GM23338 (cell line): ENCODE data around the gene SZT2. TPM values are rescaled to one million over a fixed set of nuclear protein-coding genes. Genes with fewer than 3 reads are reported as not detected.

Experiments
- ATAC-seq: fragments of 200-7000 bp; cut with Tn5 transposase; 3 replicates; pipeline ENCODE4 v1.9.1; 2020
- DNase-seq: peaks from one replicate; pipeline ENCODE4 v3.0.0-alpha.2; 2015; ENCODE audit warnings: low spot score
- H2AFZ ChIP-seq: fragments of 200-600 bp; sonication (generic); 2 replicates; pipeline ENCODE4 v1.8.0; 2016; ENCODE audit warnings: antibody characterized with exemption, mild to moderate bottlenecking, moderate library complexity
- H3F3A ChIP-seq: fragments of 200-600 bp; sonication (generic); replicated peaks from 2 replicates; pipeline ENCODE4 v1.8.0; 2017; ENCODE audit warnings: antibody characterized with exemption, mixed run types, low read depth
- H3K27ac ChIP-seq: fragments of 200-600 bp; sonication (generic); 2 replicates; pipeline ENCODE4 v1.6.1; 2016; ENCODE audit warnings: low read depth
- H3K27me3 ChIP-seq: fragments of 200-600 bp; sonication (generic); 2 replicates; pipeline ENCODE4 v1.8.0; 2016; ENCODE audit warnings: mild to moderate bottlenecking, mixed run types, moderate library complexity; ENCODE audit not compliant: insufficient read depth
- H3K36me3 ChIP-seq: fragments of 200-600 bp; sonication (generic); 2 replicates; pipeline ENCODE4 v1.8.0; 2016; ENCODE audit warnings: mild to moderate bottlenecking; ENCODE audit not compliant: insufficient read depth
- H3K4me1 ChIP-seq: fragments of 200-600 bp; sonication (generic); 2 replicates; pipeline ENCODE4 v1.8.0; 2016; ENCODE audit warnings: mild to moderate bottlenecking, moderate library complexity; ENCODE audit not compliant: insufficient read depth
- H3K4me2 ChIP-seq: fragments of 200-600 bp; sonication (generic); 2 replicates; pipeline ENCODE4 v1.7.1; 2017; ENCODE audit warnings: mixed run types
- H3K4me3 ChIP-seq: fragments of 200-600 bp; sonication (generic); 2 replicates; pipeline ENCODE4 v1.6.1; 2016; ENCODE audit warnings: mixed run types
- H3K79me2 ChIP-seq: fragments of 200-600 bp; sonication (generic); replicated peaks from 2 replicates; pipeline ENCODE4 v1.8.0; 2017; ENCODE audit warnings: mild to moderate bottlenecking; ENCODE audit not compliant: insufficient read depth
- H3K9me2 ChIP-seq: fragments of 200-600 bp; sonication (generic); 2 replicates; pipeline ENCODE4 v1.8.0; 2017; ENCODE audit not compliant: insufficient read depth
- H4K20me1 ChIP-seq: fragments of 200-600 bp; sonication (generic); replicated peaks from 2 replicates; pipeline ENCODE4 v1.8.0; 2017; ENCODE audit warnings: mild to moderate bottlenecking; ENCODE audit not compliant: insufficient read depth
- H3K27ac Mint-ChIP-seq: 2 replicates; pipeline ENCODE4 v1.8.0; 2020; ENCODE audit warnings: inconsistent platforms, mild to moderate bottlenecking, moderate library complexity, mixed read lengths
- H3K27me3 Mint-ChIP-seq: 3 replicates; pipeline ENCODE4 v1.8.0; 2022; ENCODE audit warnings: low read depth, mild to moderate bottlenecking, moderate library complexity, mixed read lengths, inconsistent platforms; ENCODE audit not compliant: insufficient read depth, poor library complexity
- H3K36me3 Mint-ChIP-seq: 3 replicates; pipeline ENCODE4 v1.8.0; 2021; ENCODE audit warnings: low read depth, mild to moderate bottlenecking, inconsistent platforms, moderate library complexity, mixed read lengths
- H3K4me1 Mint-ChIP-seq: 3 replicates; pipeline ENCODE4 v1.8.0; 2020; ENCODE audit warnings: mild to moderate bottlenecking, inconsistent platforms, mixed read lengths
- H3K4me3 Mint-ChIP-seq: 3 replicates; pipeline ENCODE4 v1.8.0; 2021; ENCODE audit warnings: moderate library complexity, mild to moderate bottlenecking, inconsistent platforms, mixed read lengths
- H3K9me3 Mint-ChIP-seq: 3 replicates; pipeline ENCODE4 v1.8.0; 2020; ENCODE audit warnings: moderate library complexity, mild to moderate bottlenecking, inconsistent platforms, mixed read lengths
- CREB1 ChIP-seq: fragments of 250-450 bp; sonication (Bioruptor Pico); IDR thresholded peaks from 2 replicates; pipeline ENCODE4 v1.5.0; 2020; ENCODE audit warnings: low read depth, mild to moderate bottlenecking, moderate library complexity
- EZH2 ChIP-seq: fragments of 200-600 bp; sonication (generic); IDR thresholded peaks from one replicate; pipeline ENCODE4 v1.8.0; 2017; ENCODE audit warnings: antibody characterized with exemption, mild to moderate bottlenecking, low read depth; ENCODE audit not compliant: unreplicated experiment
- JUNB ChIP-seq: IDR thresholded peaks from one replicate; pipeline ENCODE4 v1.6.1; 2016; ENCODE audit warnings: antibody characterized with exemption; ENCODE audit not compliant: unreplicated experiment
- POLR2AphosphoS5 ChIP-seq: IDR thresholded peaks from 2 replicates; pipeline ENCODE4 v1.6.1; 2016; ENCODE audit warnings: antibody characterized with exemption, low read depth
- ZNF114 ChIP-seq: fragments of 250-450 bp; sonication (Bioruptor Pico); IDR thresholded peaks from 2 replicates; pipeline ENCODE4 v1.5.0; 2020; ENCODE audit warnings: mild to moderate bottlenecking, moderate library complexity
- ZNF331 ChIP-seq: fragments of 250-450 bp; sonication (Bioruptor Pico); IDR thresholded peaks from 2 replicates; pipeline ENCODE4 v1.5.0; 2020; ENCODE audit warnings: low read depth, mild to moderate bottlenecking, moderate library complexity
- polyA plus RNA-seq: library from polyadenylated mRNA; unstranded; fragments of >200 nt; fragmentation: Nextera tagmentation; extraction: Ambion mirVana; gene quantifications from 2 replicates; pipeline ENCODE4 v1.2.1, GENCODE V29; 2016
- total RNA-seq: library from RNA; depleted of rRNA; stranded (reverse); fragments of >200 nt; shearing (Covaris generic); gene quantifications from 2 replicates; pipeline ENCODE4 v1.2.3, GENCODE V29; 2014
- TF ChIP-seq, protein P1 (sequence below): fragments of 250-450 bp; sonication (Bioruptor Pico); IDR thresholded peaks from 2 replicates; pipeline ENCODE4 v1.5.0; 2020; ENCODE audit warnings: mild to moderate bottlenecking, moderate library complexity
- TF ChIP-seq, protein P2 (sequence below), 2 experiments: fragments of 200-600 bp in 1 of 2; sonication (generic) in 1 of 2; conservative IDR thresholded peaks; 2 replicates each; pipeline versions ENCODE4 v1.5.1 to v1.6.1; 2016 to 2017; ENCODE audit warnings: antibody characterized with exemption in 2 of 2, low read depth in 2 of 2, mild to moderate bottlenecking in 2 of 2, moderate library complexity in 1 of 2
- TF ChIP-seq, protein P3 (sequence below): IDR thresholded peaks from 2 replicates; pipeline ENCODE4 v1.6.1; 2016; ENCODE audit warnings: antibody characterized with exemption
- TF ChIP-seq, protein P4 (sequence below): IDR thresholded peaks from one replicate; pipeline ENCODE4 v1.6.1; 2018; ENCODE audit warnings: antibody characterized with exemption; ENCODE audit not compliant: unreplicated experiment

The SZT2 gene
- total and polyA plus RNA-seq, 2 experiments from 2014 or later = 4.1 to 16.1 TPM

DNA sequence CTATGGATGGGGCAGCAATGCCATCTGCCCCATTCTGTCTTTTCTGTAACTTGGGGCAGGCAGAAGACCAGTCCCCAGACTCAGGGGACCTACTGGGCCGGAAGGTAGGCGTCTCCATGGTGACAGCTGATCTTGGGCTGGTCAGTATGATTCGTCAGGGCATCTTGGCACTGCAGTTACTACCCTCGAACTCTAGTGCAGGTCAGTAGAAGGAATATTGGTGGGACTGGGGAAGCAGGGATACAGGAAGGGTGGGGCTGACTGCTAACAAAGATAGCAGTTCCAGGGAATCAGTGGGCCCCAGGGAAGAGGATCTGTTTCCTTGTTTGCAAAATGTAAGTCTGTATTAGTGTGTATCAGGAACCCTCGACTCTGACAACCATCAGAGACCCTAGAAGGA, 26.2 kb downstream of the SZT2 start (continued):
- TF ChIP-seq, protein P1, sequence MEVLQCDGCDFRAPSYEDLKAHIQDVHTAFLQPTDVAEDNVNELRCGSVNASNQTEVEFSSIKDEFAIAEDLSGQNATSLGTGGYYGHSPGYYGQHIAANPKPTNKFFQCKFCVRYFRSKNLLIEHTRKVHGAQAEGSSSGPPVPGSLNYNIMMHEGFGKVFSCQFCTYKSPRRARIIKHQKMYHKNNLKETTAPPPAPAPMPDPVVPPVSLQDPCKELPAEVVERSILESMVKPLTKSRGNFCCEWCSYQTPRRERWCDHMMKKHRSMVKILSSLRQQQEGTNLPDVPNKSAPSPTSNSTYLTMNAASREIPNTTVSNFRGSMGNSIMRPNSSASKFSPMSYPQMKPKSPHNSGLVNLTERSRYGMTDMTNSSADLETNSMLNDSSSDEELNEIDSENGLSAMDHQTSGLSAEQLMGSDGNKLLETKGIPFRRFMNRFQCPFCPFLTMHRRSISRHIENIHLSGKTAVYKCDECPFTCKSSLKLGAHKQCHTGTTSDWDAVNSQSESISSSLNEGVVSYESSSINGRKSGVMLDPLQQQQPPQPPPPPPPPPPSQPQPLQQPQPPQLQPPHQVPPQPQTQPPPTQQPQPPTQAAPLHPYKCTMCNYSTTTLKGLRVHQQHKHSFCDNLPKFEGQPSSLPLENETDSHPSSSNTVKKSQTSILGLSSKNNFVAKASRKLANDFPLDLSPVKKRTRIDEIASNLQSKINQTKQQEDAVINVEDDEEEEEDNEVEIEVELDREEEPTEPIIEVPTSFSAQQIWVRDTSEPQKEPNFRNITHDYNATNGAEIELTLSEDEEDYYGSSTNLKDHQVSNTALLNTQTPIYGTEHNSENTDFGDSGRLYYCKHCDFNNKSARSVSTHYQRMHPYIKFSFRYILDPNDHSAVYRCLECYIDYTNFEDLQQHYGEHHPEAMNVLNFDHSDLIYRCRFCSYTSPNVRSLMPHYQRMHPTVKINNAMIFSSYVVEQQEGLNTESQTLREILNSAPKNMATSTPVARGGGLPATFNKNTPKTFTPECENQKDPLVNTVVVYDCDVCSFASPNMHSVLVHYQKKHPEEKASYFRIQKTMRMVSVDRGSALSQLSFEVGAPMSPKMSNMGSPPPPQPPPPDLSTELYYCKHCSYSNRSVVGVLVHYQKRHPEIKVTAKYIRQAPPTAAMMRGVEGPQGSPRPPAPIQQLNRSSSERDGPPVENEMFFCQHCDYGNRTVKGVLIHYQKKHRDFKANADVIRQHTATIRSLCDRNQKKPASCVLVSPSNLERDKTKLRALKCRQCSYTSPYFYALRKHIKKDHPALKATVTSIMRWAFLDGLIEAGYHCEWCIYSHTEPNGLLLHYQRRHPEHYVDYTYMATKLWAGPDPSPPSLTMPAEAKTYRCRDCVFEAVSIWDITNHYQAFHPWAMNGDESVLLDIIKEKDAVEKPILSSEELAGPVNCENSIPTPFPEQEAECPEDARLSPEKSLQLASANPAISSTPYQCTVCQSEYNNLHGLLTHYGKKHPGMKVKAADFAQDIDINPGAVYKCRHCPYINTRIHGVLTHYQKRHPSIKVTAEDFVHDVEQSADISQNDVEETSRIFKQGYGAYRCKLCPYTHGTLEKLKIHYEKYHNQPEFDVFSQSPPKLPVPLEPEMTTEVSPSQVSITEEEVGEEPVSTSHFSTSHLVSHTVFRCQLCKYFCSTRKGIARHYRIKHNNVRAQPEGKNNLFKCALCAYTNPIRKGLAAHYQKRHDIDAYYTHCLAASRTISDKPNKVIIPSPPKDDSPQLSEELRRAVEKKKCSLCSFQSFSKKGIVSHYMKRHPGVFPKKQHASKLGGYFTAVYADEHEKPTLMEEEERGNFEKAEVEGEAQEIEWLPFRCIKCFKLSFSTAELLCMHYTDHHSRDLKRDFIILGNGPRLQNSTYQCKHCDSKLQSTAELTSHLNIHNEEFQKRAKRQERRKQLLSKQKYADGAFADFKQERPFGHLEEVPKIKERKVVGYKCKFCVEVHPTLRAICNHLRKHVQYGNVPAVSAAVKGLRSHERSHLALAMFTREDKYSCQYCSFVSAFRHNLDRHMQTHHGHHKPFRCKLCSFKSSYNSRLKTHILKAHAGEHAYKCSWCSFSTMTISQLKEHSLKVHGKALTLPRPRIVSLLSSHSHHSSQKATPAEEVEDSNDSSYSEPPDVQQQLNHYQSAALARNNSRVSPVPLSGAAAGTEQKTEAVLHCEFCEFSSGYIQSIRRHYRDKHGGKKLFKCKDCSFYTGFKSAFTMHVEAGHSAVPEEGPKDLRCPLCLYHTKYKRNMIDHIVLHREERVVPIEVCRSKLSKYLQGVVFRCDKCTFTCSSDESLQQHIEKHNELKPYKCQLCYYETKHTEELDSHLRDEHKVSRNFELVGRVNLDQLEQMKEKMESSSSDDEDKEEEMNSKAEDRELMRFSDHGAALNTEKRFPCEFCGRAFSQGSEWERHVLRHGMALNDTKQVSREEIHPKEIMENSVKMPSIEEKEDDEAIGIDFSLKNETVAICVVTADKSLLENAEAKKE (CRISPR knock-in tag) = no peak
- TF ChIP-seq, protein P2, sequence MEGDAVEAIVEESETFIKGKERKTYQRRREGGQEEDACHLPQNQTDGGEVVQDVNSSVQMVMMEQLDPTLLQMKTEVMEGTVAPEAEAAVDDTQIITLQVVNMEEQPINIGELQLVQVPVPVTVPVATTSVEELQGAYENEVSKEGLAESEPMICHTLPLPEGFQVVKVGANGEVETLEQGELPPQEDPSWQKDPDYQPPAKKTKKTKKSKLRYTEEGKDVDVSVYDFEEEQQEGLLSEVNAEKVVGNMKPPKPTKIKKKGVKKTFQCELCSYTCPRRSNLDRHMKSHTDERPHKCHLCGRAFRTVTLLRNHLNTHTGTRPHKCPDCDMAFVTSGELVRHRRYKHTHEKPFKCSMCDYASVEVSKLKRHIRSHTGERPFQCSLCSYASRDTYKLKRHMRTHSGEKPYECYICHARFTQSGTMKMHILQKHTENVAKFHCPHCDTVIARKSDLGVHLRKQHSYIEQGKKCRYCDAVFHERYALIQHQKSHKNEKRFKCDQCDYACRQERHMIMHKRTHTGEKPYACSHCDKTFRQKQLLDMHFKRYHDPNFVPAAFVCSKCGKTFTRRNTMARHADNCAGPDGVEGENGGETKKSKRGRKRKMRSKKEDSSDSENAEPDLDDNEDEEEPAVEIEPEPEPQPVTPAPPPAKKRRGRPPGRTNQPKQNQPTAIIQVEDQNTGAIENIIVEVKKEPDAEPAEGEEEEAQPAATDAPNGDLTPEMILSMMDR (conservative IDR thresholded peaks at IDR 0.05; ENCODE audit: low read depth in 2 of 2) = no peak
- TF ChIP-seq JUNB = no peak

DNA sequence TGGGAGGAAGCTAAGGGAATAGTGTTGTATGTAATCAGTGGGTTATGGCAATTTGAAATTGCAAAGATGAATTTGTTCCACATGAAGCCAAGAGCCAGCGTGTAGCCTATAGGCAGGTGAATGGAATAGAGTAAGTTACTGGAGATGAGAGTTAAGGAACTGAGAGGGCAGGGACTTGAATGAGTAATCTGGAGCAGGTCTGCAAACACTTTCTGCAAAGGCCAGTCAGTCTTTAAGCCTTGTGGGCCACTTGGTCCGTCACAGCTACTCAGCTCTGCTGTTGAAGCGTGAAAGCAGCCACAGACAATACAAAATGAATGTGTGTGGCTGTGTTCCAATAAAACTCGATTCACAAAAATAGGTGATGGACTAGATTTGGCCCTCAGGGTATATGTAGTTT, 29.2 kb downstream of the SZT2 start:
- Histone ChIP-seq H3K9me2 (no peaks in the 10 kb centered on the region), H4K20me1 (no peaks in the 10 kb centered on the region), H2AFZ (no peak overlapping the region), H3K4me3 (no peak overlapping the region), H3K27me3 (no peaks in the 10 kb centered on the region), H3K4me2 (no peak overlapping the region), H3K79me2 (no peaks in the 10 kb centered on the region), H3K4me1 (peaks cover 5% of the 10 kb centered on the region; the same call in 1 of the 2 replicates), H3K27ac (no peak overlapping the region), H3F3A (no peaks in the 10 kb centered on the region), H3K36me3 (no peaks in the 10 kb centered on the region)
- Mint-ChIP-seq H3K4me1 (peaks cover 10% of the 10 kb centered on the region; the same call in 2 of the 3 replicates), H3K36me3 (peaks cover 8% of the 10 kb centered on the region), H3K27me3 (no peaks in the 10 kb centered on the region), H3K9me3 (no peaks in the 10 kb centered on the region), H3K27ac (no peak overlapping the region), H3K4me3 (no peak overlapping the region)
- ATAC-seq (no peak), DNase-seq (no peak)
- TF ChIP-seq ZNF114 (CRISPR knock-in tag) = no peak
- no peak for TF ChIP-seq POLR2AphosphoS5
- TF ChIP-seq ZNF331 (CRISPR knock-in tag) = no peak
- TF ChIP-seq, protein P2 (conservative IDR thresholded peaks at IDR 0.05; ENCODE audit: low read depth in 2 of 2) = no peak
- TF ChIP-seq, protein P3, sequence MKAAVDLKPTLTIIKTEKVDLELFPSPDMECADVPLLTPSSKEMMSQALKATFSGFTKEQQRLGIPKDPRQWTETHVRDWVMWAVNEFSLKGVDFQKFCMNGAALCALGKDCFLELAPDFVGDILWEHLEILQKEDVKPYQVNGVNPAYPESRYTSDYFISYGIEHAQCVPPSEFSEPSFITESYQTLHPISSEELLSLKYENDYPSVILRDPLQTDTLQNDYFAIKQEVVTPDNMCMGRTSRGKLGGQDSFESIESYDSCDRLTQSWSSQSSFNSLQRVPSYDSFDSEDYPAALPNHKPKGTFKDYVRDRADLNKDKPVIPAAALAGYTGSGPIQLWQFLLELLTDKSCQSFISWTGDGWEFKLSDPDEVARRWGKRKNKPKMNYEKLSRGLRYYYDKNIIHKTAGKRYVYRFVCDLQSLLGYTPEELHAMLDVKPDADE = no peak
- TF ChIP-seq JUNB = no peak
- TF ChIP-seq EZH2 = no peak
- TF ChIP-seq CREB1 (CRISPR knock-in tag) = no peak
- TF ChIP-seq, protein P4, sequence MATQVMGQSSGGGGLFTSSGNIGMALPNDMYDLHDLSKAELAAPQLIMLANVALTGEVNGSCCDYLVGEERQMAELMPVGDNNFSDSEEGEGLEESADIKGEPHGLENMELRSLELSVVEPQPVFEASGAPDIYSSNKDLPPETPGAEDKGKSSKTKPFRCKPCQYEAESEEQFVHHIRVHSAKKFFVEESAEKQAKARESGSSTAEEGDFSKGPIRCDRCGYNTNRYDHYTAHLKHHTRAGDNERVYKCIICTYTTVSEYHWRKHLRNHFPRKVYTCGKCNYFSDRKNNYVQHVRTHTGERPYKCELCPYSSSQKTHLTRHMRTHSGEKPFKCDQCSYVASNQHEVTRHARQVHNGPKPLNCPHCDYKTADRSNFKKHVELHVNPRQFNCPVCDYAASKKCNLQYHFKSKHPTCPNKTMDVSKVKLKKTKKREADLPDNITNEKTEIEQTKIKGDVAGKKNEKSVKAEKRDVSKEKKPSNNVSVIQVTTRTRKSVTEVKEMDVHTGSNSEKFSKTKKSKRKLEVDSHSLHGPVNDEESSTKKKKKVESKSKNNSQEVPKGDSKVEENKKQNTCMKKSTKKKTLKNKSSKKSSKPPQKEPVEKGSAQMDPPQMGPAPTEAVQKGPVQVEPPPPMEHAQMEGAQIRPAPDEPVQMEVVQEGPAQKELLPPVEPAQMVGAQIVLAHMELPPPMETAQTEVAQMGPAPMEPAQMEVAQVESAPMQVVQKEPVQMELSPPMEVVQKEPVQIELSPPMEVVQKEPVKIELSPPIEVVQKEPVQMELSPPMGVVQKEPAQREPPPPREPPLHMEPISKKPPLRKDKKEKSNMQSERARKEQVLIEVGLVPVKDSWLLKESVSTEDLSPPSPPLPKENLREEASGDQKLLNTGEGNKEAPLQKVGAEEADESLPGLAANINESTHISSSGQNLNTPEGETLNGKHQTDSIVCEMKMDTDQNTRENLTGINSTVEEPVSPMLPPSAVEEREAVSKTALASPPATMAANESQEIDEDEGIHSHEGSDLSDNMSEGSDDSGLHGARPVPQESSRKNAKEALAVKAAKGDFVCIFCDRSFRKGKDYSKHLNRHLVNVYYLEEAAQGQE = no peak
